Fibroblast of skin of abdomen (primary cell): ENCODE results near the gene ORC6. TPM values are rescaled to one million over a fixed set of nuclear protein-coding genes. Genes with fewer than 3 reads are reported as not detected.
"Not testable (repeated sequence)": the region's sequence is repeated elsewhere in the genome, so short reads cannot be mapped to it uniquely, and the experiment has no call there.

Experiments used
- DNase-seq: peaks from one replicate; pipeline ENCODE4 v3.0.0-alpha.2; 2013
- polyA plus RNA-seq, 2 experiments: library from polyadenylated mRNA; unstranded; fragments of 120-200 nt; gene quantifications; one replicate each; pipeline ENCODE4 v1.2.1, GENCODE V29; 2013; ENCODE audit not compliant: insufficient read length in 2 of 2

The ORC6 gene
- 16.4 TPM for polyA plus RNA-seq (2013, experiment 1 of 2; ENCODE audit: insufficient read length)
- 15.1 TPM for polyA plus RNA-seq (2013, experiment 2 of 2; ENCODE audit: insufficient read length)

DNA sequence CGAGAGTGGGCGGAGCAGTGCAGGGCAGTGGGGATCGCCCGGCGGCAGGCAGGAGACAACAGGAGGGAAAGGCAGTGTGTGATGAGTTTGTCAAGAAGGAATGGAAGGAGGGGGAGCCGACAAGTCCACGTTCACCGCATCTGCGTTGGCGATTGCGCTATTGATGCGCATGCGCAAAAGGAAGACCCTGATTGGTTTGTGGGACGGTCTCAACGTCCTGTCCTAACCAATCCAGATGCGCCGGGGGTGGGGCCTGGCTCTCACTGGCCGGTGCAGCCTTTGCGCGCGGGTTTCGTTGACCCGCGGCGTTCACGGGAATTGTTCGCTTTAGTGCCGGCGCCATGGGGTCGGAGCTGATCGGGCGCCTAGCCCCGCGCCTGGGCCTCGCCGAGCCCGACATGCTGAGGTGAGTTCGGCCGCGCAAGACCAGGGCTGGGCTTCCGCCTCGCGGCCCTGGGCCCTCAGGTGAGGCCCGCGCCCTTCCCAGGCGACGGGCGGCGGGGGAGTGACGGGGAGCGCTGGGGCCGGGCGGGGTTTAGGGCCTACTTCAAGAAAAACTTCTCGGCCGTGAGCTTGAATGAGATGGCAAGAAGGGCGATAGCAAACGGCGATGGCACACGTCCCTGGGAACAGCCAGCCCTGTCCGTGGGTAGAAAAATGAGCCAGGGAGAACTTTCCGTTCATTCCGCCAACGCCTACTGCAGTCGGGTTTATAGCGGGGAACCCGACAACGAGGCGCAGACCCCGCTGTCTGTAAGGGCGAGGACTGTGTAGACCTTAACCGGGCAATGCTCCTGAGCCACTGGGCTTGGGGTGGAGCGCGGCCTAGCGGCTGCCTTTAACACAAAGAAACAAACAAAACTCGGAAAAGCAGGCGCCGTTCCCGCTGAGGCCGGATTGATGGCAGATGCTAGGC, at the start of gene ORC6:
Gene ORC6, plus strand, starts transcription at position 295 of the 916 bp plus-strand sequence. Its CDS starts 47 bp downstream, at position 342.
- peak; percentile 97 for DNase-seq

GRCh38 chr16:46648656-46649055, 40.8 kb upstream of the ORC6 start:
- DNase-seq: no peak

- DNase-seq: no peak
Observed at GRCh38 chr16:46649588-46650253, 39.7 kb upstream of the ORC6 start.

GRCh38 chr16:46650254-46650623, 39.2 kb upstream of the ORC6 start:
- peak; percentile 55 for DNase-seq

DNA sequence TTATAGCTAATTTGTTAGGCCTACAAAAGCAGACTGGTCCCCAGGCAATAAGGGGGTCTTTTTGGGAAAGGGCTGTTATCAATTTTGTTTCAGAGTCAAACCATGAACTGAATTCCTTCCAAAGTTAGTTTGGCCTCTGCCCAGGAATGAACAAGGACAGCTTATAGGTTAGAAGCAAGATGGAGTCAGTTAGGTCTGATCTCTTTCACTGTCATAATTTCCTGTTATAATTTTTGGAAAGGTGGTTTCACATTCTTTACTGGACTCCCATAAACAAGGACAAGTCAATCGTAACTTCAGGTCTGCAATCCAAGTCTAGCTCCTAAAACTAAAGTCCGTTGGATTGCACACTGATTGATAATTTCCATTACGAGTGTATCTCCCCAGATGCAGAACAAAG, 38.2 kb upstream of the ORC6 start:
- no peak for DNase-seq

DNA sequence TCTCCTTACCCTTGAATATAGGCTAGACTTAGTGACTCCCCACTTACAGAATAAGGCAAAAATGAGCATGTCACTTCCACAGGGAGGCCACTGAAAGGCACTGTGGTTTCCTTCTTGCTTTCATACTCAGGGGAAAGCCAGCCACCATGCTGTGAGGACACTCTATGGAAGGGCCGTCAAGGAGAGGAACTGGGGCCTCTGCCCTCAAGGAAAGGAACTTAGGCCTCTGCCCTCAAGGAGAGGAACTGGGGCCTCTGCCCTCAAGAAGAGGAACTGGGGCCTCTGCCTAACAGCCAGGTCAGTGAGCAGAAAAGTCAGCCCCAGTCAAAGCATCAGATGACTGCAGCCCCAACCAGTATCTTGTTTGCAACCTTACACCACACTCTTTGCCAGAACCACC, 30.5 kb upstream of the ORC6 start:
- no peak for DNase-seq

- DNase-seq: no peak
Observed at GRCh38 chr16:46662123-46662522, 27.3 kb upstream of the ORC6 start.

- DNase-seq: peak; percentile 41
Observed at GRCh38 chr16:46673320-46674013, 16.0 kb upstream of the ORC6 start.

DNA sequence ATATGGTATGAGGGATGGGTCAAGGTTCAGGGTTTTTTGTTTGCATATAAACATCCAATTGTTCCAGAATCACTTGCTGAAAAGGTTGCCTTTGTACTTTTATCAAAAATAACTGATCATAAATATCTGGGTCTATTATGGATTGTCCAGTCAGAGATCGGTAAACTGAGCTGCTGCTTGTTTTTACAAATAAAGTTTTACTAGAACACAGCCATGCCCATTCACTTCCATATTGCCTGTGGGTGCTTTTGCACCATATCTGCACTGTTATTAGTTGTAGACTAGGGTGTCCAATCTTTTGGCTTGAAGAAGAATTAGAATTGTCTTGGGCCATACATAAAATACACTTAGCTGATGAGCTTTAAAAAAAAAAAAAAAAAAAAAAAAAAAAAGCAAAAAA, 11.5 kb upstream of the ORC6 start:
- not testable (repeated sequence) for DNase-seq

- not testable (repeated sequence) for DNase-seq
Observed at GRCh38 chr16:46681867-46682266, 7.6 kb upstream of the ORC6 start.

DNA sequence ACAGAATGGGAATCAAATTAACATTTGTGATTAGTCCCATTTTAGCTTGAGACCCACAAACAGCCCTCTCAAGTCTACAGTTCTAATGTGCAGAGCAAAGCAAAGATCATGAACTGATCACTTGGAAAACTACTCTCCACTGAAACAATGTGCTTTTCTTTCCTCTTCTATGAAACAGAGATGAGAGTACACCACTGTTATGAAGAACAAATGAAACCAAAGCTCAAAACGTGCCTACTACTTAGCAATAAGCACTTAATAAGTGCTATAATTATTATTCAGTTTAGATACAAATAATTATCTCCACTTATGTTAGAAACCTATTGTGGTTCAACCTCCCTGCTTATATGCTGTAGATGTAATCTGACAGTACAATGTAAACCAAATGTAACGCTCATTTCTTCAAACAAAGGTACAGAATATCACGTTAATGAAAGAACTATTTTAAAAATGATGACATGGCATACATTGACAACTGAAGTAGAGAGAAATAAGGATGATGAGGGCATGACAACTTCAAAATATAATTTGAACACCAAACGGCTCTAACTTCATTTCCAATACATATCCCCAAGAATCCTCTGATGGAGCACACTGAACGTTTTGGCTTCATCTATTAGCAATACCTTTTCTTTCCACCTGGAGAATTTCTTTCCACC, 2.5 kb upstream of the ORC6 start:
- no peak for DNase-seq

GRCh38 chr16:46687486-46687885, 2.0 kb upstream of the ORC6 start:
- no peak for DNase-seq

DNA sequence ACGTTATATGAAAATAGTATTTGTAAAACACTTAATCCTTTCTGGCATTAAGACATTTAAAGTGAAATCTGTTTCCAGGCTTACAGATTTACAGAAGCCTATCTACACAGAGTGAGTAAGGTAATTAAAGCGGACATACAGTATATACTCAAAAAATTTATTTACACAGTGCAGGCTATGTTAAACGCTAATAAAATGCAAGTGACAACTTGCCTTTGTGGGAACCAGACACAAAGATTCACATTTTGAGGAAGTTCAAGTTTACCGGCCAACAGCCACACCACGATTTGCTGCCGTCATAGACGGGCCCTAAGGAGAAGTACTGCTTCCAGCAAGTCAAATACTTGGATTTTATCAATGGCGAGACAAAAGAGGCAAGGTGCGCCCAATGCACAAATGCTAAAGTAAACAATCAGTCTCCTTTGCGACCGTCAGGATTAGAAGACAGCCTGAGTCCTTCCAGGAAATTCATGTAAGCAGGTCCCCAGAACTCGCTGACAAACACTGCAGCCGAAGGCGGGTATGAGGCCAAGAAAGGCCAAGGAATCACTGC, 1.3 kb upstream of the ORC6 start:
- DNase-seq: no peak

- DNase-seq: peak; percentile 99
Observed at GRCh38 chr16:46688654-46689364, 650 bp upstream of the ORC6 start, which contains the start of gene VPS35. Gene VPS35 (minus strand): TSS chr16:46689178. CDS start chr16:46689133, 45 bp downstream.

GRCh38 chr16:46690281-46691178, 1.1 kb downstream of the ORC6 start:
- DNase-seq: peak; percentile 14

GRCh38 chr16:46691726-46692125, 2.3 kb downstream of the ORC6 start:
- DNase-seq: peak; percentile 10

GRCh38 chr16:46693598-46693997, 4.1 kb downstream of the ORC6 start:
- DNase-seq: no peak

DNA sequence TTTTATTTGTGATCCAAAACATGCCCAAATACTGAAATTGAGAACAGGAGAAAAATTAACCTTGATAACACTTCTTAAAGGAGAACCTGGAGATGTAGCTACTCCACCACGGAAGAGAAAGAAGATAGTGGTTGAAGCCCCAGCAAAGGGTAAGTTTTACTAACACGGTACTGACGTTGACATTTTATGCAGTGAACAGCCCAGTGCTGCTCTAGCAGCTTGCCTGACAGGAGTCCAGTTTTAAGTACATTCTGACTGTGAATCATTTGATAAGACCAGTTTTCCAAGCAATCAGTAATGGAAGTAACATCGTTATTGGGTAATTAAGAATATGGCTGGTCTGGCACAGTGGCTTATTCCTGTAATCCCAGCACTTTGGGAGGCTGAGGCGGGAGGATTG, 6.5 kb downstream of the ORC6 start:
- no peak for DNase-seq

GRCh38 chr16:46696957-46697356, 7.5 kb downstream of the ORC6 start:
- no peak for DNase-seq

GRCh38 chr16:46700048-46700447, 10.6 kb downstream of the ORC6 start:
- no peak for DNase-seq
